GM18502 (cell line): ENCODE measurements around the gene NEDD1.

Source experiments
- ATAC-seq: cut with Tn5 transposase; IDR thresholded peaks from one replicate; pipeline ENCODE4 v1.9.1; 2021; ENCODE audit warnings: mild to moderate bottlenecking; ENCODE audit not compliant: unreplicated experiment, poor library complexity

NEDD1 gene

GRCh38 chr12:96997797-96998484 is 90.9 kb downstream of the NEDD1 start:
- no peak for ATAC-seq

- no peak for ATAC-seq
These were observed 96.2 kb downstream of the NEDD1 start for GRCh38 chr12:97003276-97003675.
